GM18870 (cell line): ENCODE data around the gene SERTAD2.

ENCODE experiments used
- ATAC-seq: cut with Tn5 transposase; IDR thresholded peaks from one replicate; pipeline ENCODE4 v1.9.1; 2021; ENCODE audit warnings: moderate library complexity; ENCODE audit not compliant: unreplicated experiment

Gene SERTAD2, protein sequence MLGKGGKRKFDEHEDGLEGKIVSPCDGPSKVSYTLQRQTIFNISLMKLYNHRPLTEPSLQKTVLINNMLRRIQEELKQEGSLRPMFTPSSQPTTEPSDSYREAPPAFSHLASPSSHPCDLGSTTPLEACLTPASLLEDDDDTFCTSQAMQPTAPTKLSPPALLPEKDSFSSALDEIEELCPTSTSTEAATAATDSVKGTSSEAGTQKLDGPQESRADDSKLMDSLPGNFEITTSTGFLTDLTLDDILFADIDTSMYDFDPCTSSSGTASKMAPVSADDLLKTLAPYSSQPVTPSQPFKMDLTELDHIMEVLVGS

GRCh38 chr2:64653109-64654062, at the start of gene SERTAD2:
Gene SERTAD2 (minus strand): TSS chr2:64653913. CDS start chr2:64636871, 17,042 bp downstream.
- ATAC-seq, result peak; percentile 30

DNA sequence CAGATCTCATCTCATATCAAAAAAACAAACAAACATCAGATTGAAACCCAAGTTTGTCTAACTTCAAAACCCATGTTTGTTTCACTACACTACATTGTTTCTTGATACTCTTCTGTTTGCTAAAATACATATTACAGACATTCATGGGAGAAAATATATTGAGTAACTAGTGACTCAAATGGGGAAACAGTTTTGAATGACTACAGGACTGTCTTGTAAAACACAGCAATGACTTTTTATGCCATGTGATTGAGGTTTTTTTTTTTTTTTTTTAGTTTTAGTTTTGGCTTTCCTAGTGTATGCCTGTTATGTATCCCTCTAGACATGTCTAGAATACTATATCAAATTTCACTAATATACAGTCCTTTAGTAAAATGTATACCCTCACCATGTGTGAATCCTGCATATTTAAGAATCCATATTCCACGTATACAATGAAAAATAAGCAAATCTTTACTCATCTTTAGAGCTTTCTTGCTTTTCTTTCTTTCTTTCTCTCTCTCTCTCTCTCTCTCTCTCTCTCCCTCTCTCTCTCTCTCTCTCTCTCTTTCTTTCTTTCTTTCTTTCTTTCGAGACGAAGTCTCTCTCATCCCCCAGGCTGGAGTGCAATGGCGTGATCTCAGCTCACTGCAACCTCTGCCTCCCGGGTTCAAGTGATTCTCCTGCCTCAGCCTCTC, 46.6 kb upstream of the SERTAD2 start:
- peak; percentile 42 for ATAC-seq

- ATAC-seq, result peak; percentile 13
These were observed 46.0 kb upstream of the SERTAD2 start for GRCh38 chr2:64699712-64700111.

DNA sequence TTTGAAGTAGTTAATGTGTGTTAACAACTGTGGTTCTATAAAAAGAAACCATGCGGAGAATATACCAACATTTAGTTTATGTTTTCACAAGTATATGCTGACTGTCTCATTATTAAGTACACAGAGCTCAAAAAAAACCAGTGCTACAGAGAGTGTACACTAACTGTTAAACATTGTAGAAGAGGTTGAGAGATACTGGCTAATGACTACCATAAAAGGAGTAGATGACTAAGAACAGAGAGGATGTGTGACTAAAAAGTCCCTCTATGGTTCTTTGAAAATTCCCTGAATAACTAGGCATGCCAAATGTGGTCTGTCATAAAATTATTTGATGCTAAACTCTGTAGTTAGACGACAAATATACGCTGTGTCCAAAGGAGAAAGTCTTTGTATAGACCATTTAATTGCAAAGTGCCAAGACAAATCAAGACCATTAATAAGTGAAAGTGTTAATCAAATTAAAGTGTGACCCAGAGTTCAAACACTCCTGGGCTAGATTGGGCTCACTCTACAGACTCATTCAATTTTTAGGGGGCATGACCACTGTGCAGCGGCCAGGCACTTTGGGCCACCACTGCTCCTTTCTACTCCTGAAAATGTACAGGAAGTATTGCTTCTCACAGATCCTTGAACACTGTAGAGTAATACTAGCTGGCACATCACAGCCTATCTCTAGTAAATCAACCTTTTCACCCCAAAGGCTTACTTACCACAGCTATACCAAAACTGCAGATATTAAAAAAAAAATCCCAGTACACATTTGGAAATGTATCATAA, 45.1 kb upstream of the SERTAD2 start:
- peak; percentile 92 for ATAC-seq

DNA sequence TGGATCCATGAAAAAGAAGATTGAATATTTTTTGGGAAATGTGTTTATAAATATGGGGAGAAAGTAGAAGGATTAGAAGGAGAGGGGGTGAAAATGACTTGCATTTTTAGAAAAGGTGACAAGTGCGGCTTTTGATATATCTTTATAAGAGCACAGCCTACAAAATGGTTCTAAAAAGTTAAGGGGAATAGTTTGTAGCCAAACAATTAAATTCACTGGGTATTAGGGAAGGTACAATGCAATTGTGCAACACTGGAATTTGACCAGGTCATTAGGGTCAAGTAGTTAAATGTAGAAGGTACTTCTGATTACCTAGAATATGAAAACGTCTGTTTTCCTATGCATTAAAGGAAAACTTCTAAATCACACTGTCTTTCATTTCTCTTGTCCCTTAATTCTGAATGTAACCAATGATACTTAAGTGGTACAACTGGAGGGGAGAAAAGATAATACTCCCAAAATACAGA, 44.5 kb upstream of the SERTAD2 start:
- no peak for ATAC-seq

DNA sequence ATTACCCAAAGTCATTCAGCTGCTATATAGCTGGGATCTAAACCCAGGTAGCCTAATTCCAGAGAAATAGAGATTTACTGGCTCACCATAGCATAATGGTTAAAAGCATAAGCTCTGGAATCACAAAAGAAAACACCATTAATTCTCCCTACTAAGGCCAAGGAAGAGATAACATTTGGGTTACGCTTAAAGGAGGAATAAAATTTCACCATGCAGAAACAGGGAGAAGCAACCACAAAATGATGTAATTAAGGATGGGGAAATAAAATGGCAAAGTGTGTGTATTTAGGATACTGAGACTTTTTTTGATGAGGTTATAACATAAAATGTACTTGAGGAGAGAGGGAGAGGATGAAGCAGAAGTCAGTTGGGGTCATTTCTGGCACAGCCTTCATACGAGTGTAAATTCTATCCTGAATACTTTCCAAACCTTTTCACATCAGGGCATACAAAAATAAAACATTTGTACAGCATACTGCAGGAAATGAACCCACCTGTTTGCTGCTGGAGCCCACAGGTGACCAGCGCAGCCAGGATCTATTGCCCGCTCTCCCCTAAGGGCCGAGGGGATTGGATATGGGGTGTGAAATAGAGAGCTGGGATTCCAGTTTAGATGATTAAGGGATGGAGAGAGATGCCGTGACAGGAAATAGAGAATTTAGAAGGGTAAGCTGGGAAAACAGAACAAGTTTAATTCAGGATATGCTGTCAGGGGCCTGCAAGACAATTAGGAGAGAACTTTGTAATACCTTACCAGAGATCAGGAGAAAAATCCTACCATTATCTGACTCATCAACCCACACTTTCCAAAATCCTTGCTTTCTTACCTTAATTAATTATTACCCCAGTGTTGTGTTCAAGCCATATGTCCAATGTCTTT, 43.8 kb upstream of the SERTAD2 start:
- ATAC-seq, result no peak

- no peak for ATAC-seq
These were observed 42.9 kb upstream of the SERTAD2 start for GRCh38 chr2:64696636-64697035.

DNA sequence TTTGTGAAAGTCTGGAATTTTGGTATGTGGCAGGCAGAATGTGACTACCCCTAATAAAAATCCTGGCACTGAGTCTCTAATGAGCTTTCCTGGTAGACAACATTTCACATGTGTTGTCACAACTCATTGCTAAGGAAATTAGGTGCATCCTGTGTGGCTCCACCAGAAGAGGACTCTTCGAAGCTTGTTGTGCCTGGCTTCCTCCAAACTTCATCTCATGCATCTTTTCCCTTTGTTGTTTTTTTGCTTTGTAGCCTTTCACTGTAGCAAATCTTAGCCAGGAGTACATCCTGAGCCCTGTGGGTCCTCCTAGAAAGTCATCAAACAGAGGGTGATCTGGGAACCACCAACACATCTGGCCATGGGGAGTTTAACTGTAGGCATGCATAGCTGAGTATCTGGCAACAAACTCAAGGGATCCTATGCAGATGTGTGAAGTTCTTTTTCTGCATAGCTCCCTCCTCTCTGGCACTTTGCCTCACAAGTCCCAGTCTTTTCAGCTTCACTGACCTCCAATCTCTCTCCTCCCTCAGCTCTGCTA, 42.1 kb upstream of the SERTAD2 start:
- no peak for ATAC-seq

GRCh38 chr2:64692401-64692800, 38.7 kb upstream of the SERTAD2 start:
- ATAC-seq, result no peak

DNA sequence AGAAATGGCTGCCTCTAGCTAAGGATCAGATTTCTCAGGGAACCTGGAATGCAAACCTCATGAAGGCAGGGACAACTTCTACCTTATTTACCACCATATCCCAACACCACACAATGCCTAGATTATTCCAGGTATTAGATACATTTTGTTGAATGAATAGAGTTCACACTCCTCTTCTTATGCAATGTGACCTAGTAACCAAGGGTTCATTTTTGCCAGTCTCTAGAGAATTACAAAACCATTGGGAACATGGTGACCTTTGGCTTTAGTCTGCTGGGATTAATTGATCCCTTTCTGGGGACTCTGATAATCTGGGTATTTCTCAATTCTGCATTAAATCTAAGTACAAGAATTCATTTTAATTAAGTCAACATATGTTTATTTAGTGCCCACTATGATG, 35.2 kb upstream of the SERTAD2 start:
- no peak for ATAC-seq

DNA sequence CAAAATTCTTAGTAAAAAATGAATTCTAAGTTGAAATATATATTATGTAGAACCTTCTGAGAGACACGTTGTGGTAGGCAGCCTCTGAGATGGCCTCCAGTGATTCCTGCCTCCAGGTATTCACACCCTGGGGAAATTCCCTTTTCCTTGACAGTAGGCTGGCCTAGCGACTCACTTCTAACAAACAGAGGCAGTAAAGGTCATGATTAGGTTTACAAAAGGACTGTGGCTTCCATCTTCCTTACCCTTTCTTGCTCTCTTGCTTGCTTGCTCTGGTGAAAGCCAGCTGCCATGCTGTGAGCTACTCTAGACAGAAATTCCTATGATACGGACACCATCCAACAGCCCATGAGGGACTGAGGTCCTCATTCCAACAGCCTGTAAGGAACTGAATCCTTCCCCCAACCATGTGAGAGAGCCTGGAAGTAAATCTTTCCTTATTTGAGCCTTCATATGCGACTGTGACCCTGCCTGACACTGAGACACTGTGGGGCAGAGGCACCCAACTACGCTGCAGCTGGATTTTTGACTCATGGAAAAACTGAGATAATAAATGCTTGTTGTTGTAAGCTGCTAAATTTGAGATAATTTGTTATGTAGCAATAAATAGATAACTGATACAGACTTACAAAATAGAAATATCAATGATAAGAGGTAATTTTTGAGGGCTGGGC, 32.7 kb upstream of the SERTAD2 start:
- no peak for ATAC-seq

- ATAC-seq, result no peak
These were observed 31.7 kb upstream of the SERTAD2 start for GRCh38 chr2:64685430-64685829.

DNA sequence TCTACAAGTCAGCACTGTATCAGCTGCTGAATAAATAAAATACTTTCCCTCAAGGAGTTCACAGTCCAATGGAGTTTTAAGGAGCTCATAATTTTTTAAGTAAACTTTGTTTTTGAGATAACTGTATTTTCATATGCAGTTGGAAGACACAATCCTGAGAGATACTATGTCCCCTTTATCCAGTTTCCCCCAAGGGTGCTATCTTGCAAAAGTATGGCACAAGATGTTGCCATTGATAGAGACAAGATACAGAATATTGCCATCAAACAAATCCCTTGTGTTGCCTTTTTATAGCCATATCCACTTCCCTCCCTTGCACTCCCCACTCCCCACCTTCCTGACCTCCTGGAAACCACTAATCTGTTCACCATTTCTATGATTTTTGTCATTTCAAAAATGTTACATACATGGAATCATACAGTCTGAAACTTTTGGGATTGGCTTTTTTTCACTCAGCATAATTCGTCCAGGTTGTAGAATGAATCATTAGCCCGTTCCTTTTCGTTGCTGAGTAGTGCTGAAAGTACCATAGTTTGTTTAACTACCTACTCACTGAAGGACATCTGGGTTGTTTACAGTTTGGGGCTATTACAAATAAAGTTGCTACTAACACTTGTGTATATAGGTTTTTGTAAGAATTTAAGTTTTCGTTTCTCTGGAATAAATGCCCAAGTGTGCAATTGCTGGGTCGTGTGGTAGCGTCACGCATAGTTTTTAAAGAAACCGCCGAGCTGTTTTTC, 30.2 kb upstream of the SERTAD2 start:
- ATAC-seq, result no peak

DNA sequence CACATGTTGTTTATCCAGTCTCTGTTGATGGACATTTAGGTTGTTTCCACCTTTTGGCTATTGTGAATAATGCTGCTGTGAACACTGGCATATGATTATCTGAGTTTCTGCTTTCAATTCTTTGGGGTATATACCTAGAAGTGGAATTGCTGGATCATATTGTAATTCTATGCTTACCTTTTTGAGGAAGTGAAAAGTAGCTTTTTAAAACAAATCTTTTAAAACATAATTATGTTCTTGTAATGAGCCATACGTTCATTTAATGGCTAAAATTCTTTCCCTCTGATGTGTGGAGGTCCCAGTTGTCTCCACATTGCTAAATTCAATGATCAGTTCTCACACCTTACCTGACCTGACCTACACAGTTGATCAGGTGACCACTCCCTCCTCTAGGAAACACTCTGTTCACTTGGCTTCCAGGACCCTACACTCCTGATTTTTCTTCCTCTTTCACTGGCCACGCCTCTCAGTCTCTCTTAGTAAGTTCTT, 27.8 kb upstream of the SERTAD2 start:
- ATAC-seq, result no peak

- ATAC-seq, result no peak
These were observed 26.1 kb upstream of the SERTAD2 start for GRCh38 chr2:64679673-64680425.

GRCh38 chr2:64678771-64679590, 25.3 kb upstream of the SERTAD2 start:
- ATAC-seq, result no peak
